IPS DF 19.7 (cell line): ENCODE results near the gene BMP8B.

Source experiments
- DNase-seq: peaks from one replicate; pipeline ENCODE4 v3.0.0-alpha.2; 2013; ENCODE audit warnings: low read depth, low spot score

Gene BMP8B

GRCh38 chr1:39722495-39722894 is 66.2 kb downstream of the BMP8B start:
- no peak for DNase-seq

- DNase-seq = no peak
Measured at GRCh38 chr1:39721664-39722063, 67.0 kb downstream of the BMP8B start.

GRCh38 chr1:39720094-39720999 is 68.3 kb downstream of the BMP8B start:
- no peak for DNase-seq

GRCh38 chr1:39717809-39718208 is 70.9 kb downstream of the BMP8B start:
- DNase-seq = no peak

- no peak for DNase-seq
Measured at GRCh38 chr1:39713557-39713956, 75.1 kb downstream of the BMP8B start.

- DNase-seq = peak; percentile 59
Measured at GRCh38 chr1:39711966-39712340, 76.7 kb downstream of the BMP8B start.

GRCh38 chr1:39711104-39711965 is 77.3 kb downstream of the BMP8B start:
- no peak for DNase-seq

GRCh38 chr1:39707506-39707905 is 81.2 kb downstream of the BMP8B start:
- DNase-seq = no peak
